Hematopoietic multipotent progenitor cell treated with erythropoietin and hydrocortisone succinate and interleukin-3 and kit ligand, for 8 days (in vitro differentiated cells): ENCODE measurements around the gene IGSF9B.
A peak's percentile ranks its signal among the peaks of the same experiment; 100 is the strongest.

Experiments used
- DNase-seq: peaks from one replicate; pipeline ENCODE4 v3.0.0-alpha.2; 2015

IGSF9B gene

GRCh38 chr11:133917921-133918607 lies 38.7 kb downstream of the IGSF9B start:
- DNase-seq: no peak

DNA sequence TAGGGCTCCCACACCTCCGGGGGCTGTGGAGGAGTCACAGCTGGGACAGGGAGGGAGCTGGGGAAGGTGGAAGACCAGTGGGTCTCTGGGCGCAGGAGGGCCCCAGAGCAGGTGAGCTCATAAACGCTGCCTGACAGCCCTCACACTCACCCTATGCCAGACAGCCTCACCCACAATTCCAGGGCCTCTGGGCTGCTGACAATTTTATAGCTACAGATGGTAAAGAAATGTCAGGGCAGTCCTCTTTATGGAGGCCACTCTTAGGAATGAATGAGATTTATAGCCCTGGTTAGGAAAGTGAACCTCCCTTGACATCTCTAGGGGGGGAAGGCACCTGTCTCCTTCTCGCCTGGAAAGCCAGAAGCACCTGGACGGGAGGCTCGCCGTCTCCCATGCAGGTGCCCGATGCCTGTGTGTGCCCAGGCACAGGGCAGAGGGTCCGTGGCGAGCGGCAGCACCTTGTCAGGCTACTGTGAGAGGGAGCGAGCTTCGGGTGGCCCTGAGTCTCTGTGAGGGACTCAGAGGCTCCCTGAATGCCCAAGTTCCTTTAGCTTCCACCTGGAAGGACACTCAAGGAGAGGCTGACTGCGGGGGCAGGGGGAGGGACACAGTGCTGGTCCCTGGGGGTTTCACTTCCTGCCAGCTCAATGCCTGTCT lies 39.9 kb downstream of the IGSF9B start:
- no peak for DNase-seq

GRCh38 chr11:133913761-133914160 lies 43.0 kb downstream of the IGSF9B start:
- no peak for DNase-seq

DNA sequence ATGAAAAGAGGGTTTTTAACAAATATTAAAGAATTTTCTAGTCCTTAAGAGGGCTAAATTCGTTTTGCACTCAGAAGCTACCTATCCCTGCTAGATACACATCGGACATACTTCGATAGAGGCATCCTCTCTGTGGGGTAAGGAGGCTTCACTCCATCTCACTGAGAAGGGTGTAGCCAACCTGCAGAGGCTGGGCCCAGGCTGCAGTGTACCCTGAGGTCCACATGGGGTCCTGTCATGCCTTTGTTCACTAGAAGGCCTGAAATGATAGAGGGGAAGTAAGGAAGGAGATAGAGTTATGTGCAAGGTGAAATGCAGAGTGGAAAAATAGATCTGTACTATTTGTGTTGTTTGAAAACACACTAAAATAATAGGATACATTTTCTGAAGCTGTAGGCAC lies 45.6 kb downstream of the IGSF9B start:
- peak; percentile 2 for DNase-seq

DNA sequence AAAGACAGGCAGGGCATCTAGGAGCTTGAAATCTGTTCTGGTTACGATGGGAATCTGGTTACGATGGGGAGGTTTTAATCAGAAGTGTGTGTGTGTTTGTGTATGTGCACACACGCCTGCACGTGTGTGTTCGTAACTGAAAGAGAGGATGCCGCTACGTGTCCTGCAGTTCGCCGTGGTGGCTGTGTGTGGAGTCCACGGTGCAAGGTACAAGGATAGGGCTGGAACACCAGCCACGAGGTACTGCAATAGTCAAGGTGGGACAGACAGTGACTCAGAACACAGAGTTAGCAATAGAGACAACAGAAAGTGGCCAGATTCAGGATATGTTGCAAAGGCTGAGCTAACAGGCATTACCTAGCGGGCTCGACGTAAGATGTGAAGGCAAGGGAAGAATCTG lies 46.7 kb downstream of the IGSF9B start:
- DNase-seq: no peak

GRCh38 chr11:133908827-133909226 lies 47.9 kb downstream of the IGSF9B start:
- no peak for DNase-seq

DNA sequence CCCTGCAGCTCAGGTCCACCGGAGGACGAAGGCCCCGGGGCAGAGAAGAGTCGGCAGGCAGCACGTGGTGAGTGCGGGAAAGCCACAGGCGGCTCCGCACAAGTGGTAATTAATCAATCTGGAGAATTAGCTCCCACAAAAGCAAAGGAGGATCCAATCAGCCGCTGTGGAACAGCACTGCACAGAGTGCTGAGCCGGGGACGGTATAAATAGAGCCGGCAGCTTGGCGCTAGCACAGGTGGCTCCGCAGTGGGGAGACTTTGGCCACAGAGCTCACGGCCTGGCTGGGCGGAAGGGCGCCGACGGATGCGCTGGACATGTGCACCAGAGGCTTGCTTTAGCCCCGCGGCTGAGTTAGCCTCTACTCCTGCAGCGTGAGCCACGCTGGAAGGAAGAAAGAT lies 48.9 kb downstream of the IGSF9B start:
- no peak for DNase-seq

DNA sequence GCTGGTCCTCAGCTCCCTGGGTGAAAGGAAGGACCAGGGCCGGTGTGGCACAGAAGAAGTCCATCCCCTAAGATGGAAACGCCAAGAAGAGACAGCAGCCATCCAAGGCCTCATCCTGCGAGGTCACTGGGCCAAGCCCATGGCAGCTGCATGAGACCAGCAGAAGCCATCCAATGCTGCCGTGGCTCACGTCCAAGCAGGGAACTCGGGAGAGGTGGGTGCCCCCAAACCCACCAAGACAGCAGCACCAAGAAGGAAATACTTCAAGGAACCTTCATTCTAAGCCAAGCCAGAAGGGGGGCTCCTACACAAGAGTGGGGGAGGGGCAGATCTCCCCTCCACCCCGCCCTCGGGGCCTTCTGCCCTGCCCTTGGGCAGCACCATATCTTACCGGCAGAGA lies 49.6 kb downstream of the IGSF9B start:
- DNase-seq: no peak

DNA sequence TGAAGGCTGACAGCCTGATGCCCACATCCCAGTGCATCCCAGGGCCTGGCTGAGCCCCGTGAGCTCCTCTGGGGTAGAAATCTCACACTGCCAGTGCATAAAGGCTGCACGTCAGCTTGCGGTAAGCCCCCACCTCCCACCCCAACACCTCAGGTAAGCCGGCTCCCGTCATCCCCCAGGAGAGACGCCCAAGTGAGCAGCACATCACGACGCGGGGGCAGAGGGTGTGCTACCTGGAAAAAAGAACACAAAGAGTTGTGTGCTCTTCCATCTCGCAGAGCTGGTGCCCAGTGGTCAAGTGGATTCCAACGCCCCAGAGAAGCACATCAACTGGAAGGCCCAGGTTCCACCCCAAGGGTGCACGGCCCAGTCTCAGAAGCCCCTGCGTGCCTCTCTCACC lies 50.0 kb downstream of the IGSF9B start:
- no peak for DNase-seq

DNA sequence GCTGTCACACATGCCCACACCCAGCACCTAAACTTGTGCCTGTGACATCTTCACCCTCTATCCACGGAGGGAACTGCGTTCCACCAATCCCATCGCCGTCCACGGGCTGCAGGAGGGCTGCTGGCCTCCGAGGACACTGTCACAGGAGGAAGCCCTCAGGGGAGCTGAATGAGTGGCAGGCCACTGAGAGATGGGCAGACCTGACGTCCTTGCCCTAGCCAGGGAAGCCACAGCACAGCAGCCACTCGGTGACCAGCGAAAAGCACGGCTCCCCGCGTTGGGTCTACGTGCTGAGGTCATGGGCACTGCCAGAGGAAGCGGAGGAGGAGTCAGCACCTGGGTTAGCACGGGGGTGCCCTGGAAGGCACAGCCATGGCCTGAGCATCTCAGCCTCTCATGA lies 50.5 kb downstream of the IGSF9B start:
- DNase-seq: no peak

DNA sequence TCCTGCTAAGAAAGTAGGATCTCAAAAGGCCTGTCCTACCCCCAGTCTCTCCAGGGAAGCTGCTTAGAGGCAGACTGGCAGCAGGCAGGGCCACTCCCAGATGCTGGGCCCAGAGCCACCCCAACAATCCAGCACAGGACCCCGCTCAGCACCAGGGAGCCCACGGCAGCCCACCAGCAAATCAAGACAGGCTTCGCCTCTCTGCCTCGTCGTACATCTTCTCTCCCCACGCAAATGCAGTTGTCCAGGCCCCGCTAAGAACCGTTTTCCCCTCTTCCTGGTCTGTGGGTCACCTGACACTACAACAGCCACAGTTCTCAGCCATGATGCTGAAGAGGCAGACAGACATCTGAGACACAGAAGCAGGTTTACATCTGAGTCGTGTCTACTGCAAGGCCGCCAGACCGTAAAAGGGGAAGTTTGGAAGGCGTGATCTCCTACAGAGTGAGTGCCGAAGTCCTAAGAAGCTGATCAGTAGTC lies 51.1 kb downstream of the IGSF9B start:
- no peak for DNase-seq

DNA sequence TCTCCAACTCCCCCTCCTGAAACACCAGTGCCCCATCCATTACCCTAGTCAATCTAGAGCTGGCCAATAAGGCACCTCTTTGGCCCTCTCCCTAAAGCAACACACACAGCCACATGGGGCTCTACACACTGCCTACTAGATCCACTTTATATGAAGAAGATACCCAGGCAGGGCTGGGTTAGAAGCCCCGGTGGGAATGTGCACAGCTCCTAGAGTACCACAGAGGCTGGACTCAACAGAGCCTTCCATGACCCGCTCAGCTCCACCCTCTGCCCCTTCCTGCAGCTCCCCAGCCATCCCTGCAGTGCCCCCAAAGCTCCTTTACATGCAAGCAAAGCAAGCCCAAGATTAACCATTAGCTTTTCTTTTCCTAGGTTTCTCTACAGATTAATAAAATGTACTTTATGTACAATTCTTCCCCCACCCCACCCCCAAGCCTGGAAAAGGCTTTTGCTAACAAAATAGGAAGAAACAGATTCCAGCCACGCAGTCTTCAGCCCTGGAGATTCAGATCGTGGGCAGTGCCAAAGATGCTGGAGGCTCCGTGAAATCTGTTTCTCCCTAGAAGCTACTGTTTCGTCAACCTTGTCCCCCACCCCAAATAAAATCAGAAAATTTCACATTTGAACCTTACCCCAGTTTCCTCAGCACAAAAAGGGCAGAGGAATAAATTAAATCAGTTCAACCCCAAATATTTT lies 51.8 kb downstream of the IGSF9B start:
- no peak for DNase-seq

DNA sequence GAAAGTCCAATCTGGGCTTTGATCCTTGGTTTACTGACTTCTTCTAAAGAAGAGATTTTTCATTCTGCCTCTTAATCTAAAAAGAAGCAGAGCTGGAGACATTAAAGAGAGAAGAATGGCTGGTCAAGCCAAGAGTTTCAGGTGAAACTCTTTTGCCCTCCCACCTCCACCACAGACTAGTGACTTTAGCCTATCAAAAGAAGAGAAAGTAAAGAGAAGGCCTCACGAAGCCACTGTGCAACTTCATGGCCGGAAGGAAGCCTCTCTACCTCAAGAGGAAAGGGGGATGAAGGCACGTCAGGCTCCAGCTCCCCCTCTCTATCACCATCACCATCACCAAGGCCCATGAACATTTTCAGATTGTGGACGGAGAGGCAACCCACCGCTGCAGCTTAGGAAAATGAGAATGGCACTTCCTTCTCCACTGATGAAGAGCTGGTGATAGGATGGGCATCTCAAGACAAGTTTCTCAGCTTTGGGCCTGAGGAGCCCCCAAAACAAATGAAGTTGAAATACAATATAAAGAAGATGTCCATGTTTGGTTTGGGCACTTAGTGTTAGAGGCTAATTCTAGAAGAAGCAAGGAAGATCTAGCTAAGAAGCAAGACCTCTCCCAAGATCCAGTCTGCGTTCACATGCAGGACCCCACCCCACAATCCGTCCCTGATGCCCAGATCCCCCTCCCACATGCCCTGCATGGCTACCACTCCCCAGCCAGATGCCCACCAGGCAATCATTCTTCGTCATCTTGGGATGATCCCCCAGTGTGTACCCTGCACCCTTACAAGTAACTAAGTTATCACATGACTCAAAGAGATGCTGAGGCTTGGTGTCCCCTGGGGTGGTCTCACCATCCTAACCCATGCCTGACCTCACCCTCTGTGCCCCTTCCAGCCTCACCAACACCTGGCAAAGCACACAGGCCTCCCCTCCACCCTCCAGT lies 52.6 kb downstream of the IGSF9B start:
- no peak for DNase-seq

DNA sequence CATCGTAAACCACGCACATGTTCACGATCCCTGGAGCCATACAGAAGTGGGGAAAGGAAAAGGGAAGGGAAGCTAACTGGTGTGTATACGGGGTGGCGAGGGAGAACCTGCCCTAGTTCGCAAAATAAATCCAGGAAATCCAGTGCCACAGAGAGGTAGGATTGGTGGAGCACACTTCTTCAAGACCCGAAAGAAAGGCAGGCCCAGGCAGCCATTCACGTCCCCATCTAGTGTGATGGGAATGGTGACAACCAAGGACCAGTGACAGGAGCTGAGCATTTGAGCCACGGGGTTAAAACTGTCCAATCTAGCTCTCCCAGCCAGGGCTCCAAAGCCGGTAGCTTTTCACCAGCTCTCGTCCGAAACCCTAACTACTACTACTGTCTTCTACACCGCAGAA lies 53.7 kb downstream of the IGSF9B start:
- no peak for DNase-seq

GRCh38 chr11:133902506-133902905 lies 54.3 kb downstream of the IGSF9B start:
- DNase-seq: no peak

DNA sequence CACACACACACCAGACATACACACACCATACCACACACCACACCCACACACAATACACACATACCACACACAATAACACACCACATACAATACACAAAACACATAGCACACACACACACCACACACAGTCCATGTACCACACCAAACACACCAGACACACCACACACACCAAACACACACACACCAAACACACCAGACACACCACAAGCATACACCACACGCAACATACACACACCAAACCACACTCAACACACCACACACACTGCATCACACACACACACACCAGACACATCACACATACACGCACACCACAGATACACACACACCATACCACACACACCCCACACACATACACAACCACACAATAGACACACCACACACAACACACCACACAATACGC lies 54.8 kb downstream of the IGSF9B start:
- no peak for DNase-seq

DNA sequence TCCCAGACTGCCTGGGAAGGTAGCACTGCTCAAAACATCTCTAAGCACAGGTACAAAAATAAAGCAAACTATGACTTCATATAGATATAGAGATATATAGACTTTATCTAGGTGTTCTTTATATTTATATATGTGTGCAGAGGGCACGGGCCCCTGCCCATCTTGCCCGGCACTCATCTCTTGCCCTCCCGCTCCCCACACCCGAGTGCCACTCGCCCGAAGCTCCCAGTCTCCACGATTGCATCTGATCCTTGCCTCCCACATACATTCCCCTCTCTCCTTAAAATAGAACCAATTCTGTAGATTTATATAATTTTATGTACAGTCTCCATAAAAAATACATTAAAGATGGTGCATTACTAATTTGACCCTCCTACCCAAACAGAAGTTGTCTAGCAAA lies 55.5 kb downstream of the IGSF9B start:
- DNase-seq: no peak

DNA sequence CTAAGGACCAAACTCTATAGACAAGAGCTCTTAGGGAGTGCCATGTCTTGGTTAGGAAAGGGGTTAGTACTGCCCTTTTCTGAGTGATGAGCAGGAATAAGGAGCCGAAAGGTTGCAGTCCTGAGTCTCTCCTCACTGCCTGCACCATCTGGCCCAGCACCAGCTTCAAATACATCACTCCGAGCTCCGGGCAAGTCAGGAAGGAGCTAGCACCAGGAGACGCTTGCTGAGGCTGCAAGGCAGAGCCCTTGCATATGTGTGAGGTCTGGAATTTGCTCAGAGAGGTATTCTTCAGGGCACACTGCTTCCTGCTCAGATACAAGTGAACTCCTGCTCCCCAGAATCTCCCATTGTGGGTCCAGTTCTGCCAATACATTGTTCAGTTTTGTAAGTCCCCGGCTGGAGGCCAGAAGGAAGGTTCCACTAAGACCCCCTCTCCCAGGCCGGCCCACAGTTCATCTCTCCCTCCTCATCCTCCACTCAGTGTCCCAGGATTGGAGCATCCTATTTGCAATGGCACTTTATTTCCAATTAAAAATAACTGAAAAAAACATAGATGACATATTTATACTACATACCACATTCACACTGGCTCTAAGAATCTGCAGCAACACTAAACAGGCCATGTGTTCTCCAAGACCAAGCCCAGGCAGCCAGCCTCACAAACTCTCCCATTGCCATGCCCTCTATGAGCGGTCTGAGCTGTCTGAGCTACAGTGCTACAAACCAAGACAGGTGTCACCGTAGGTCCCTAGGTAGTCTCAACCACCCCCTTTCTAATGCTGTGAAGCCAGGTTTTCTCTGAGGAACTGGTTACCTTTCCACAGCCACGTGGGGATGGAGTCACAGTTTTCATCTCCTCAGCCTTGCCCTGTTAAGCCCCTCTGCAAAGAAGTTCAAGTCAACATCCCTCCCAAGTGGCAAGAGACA lies 56.3 kb downstream of the IGSF9B start:
- DNase-seq: no peak

- no peak for DNase-seq
Observed at GRCh38 chr11:133898770-133899115, 58.0 kb downstream of the IGSF9B start.

DNA sequence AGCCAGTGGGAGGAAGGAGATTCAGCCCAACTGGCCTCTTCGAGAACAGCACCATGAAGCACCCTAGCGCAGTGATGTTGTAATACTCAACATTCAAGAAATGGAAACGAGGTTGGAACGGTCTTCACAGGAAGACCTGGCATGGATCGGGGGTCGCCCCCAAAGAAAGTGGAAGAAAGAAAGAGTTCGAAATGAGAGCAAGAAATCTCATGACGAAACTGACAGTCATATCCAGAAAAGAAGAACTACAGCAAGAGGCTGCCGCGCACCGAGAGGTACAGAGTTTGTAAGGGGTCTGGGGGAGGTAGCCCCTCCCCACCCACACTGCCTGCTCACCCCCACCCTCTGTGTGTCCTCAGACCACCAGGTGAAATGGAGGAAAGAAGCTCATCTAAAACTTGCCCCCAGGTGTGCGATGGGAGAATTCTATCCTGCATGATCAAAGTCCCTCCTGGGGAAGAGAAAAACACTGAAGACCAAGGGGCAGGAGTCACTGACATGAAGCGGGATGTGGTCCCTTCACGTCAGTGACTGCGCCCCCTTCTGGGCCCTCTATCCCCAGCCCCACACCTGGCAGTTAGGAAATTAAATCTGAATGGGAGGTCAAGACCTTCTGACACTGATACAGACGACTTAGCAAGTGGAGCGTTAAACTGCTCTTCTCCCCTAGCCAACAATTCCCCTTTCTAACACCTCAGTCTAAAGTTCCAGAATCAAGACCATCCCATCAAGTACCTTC lies 58.6 kb downstream of the IGSF9B start:
- no peak for DNase-seq

DNA sequence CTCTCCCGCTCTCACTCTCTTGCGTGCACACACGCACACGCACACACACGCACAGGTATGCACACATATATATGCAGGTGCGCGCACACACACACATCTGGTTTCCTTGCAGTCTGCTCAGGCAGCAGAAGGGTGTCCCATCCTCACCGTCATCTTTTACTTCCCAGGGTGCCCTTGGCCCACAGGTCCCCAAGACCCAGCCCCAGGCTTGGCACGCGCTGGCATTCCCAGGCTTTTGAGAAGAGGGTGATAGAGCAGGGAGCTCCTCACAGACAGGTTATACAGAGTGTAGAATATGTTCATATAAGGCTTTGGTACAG lies 59.5 kb downstream of the IGSF9B start:
- no peak for DNase-seq
